H1 (cell line): Measurements from ENCODE around the gene IL16. TPM values are rescaled to one million over a fixed set of nuclear protein-coding genes. Genes with fewer than 3 reads are reported as not detected.

ENCODE experiments used
- CTCF ChIA-PET: fragments of 300-600 bp; sonication (Branson Sonifier 250); formaldehyde crosslinking; loops from one replicate; lab custom pipeline; 2021; ENCODE audit not compliant: partially characterized antibody; lab: Charles Lee
- POLR2A ChIA-PET: fragments of 300-600 bp; sonication (Branson Sonifier 250); formaldehyde crosslinking; loops from one replicate; lab custom pipeline; 2021; ENCODE audit warnings: inconsistent platforms; ENCODE audit not compliant: partially characterized antibody; lab: Charles Lee
- DNase-seq, 2 experiments: peaks; one replicate each; pipeline versions ENCODE4 v3.0.0 to v3.0.0-alpha.2; 2010 to 2022; ENCODE audit warnings: low spot score in 2 of 2, low read depth in 1 of 2, mixed read lengths in 1 of 2
- FAIRE-seq: peaks from 2 replicates; lab custom pipeline; 2011; peaks lifted over from hg19 to GRCh38; lab: Jason Lieb, UNC
- H2AFZ ChIP-seq: 2 replicates; pipeline ENCODE4 v1.8.1; 2012; ENCODE audit warnings: low read length, inconsistent platforms
- H2AK5ac ChIP-seq: 2 replicates; pipeline ENCODE4 v1.6.1; 2013; ENCODE audit warnings: low read depth, low read length
- H2BK120ac ChIP-seq: replicated peaks from 2 replicates; pipeline ENCODE3; 2013; ENCODE audit warnings: low read depth, low read length, inconsistent platforms
- H2BK12ac ChIP-seq: 2 replicates; pipeline ENCODE4 v1.6.1; 2013; ENCODE audit warnings: low read depth, low read length
- H2BK15ac ChIP-seq: 2 replicates; pipeline ENCODE4 v1.6.1; 2013; ENCODE audit warnings: low read length
- H2BK20ac ChIP-seq: 2 replicates; pipeline ENCODE4 v1.6.1; 2013; ENCODE audit warnings: low read length
- H2BK5ac ChIP-seq: 2 replicates; pipeline ENCODE4 v1.6.1; 2013; ENCODE audit warnings: low read depth, low read length
- H3K14ac ChIP-seq: 2 replicates; pipeline ENCODE4 v1.6.1; 2013; ENCODE audit warnings: inconsistent platforms; ENCODE audit not compliant: insufficient read length
- H3K18ac ChIP-seq: 2 replicates; pipeline ENCODE4 v1.6.1; 2013; ENCODE audit warnings: low read length; ENCODE audit errors: extremely low read depth
- H3K23ac ChIP-seq: 2 replicates; pipeline ENCODE4 v1.6.1; 2013; ENCODE audit warnings: inconsistent platforms; ENCODE audit not compliant: insufficient read length
- H3K23me2 ChIP-seq: 2 replicates; pipeline ENCODE4 v1.6.1; 2013; ENCODE audit warnings: low read depth, low read length
- H3K27ac ChIP-seq: 2 replicates; pipeline ENCODE4 v1.6.1; 2011; ENCODE audit warnings: low read depth, low read length, inconsistent platforms
- H3K27me3 ChIP-seq, 4 experiments: replicated peaks in 1 of 4; 1 replicate in 1 of 4; 2 replicates in 3 of 4; pipeline versions ENCODE4 v1.6.1 to v1.8.1; 2011 to 2013; ENCODE audit warnings: low read length in 3 of 4, mild to moderate bottlenecking in 3 of 4, inconsistent platforms in 2 of 4, mixed read lengths in 2 of 4, moderate library complexity in 1 of 4; ENCODE audit not compliant: control insufficient read depth in 3 of 4, insufficient read depth in 3 of 4; ENCODE audit errors: extremely low read depth in 1 of 4
- H3K36me3 ChIP-seq, 4 experiments: 2 replicates each; pipeline versions ENCODE4 v1.6.1 to v1.8.1; 2011 to 2013; ENCODE audit warnings: mild to moderate bottlenecking in 4 of 4, low read length in 3 of 4, moderate library complexity in 2 of 4, control low read depth in 1 of 4, inconsistent platforms in 1 of 4; ENCODE audit not compliant: insufficient read depth in 4 of 4, control insufficient read depth in 2 of 4
- H3K4ac ChIP-seq: replicated peaks from 2 replicates; pipeline ENCODE3; 2013; ENCODE audit warnings: low read length, low read depth, mixed read lengths, inconsistent platforms; ENCODE audit not compliant: insufficient read length
- H3K4me1 ChIP-seq, 4 experiments: replicated peaks in 1 of 4; 1 replicate in 1 of 4; 2 replicates in 3 of 4; pipeline versions ENCODE4 v1.6.1 to v1.8.1; 2011 to 2013; ENCODE audit warnings: low read length in 3 of 4, inconsistent platforms in 2 of 4, mixed read lengths in 1 of 4; ENCODE audit not compliant: insufficient read depth in 4 of 4, control insufficient read depth in 3 of 4
- H3K4me2 ChIP-seq, 2 experiments: 2 replicates each; pipeline versions ENCODE4 v1.6.1 to v1.8.1; 2011 to 2013; ENCODE audit warnings: low read depth in 2 of 2, low read length in 2 of 2, control low read depth in 1 of 2, inconsistent platforms in 1 of 2, mild to moderate bottlenecking in 1 of 2; ENCODE audit not compliant: insufficient read depth in 1 of 2
- H3K4me3 ChIP-seq, 4 experiments: fragments of 200-600, 300-600 bp in 1 of 4; sonication (generic), shearing (Covaris generic), sonication (Bioruptor Twin) in 1 of 4; 2 replicates each; pipeline versions ENCODE4 v1.5.1 to v1.8.1; 2011 to 2016; ENCODE audit warnings: low read length in 4 of 4, low read depth in 3 of 4, control low read depth in 2 of 4, inconsistent platforms in 2 of 4, mild to moderate bottlenecking in 2 of 4, mixed read lengths in 1 of 4, moderate library complexity in 1 of 4; ENCODE audit not compliant: insufficient read depth in 2 of 4; ENCODE audit errors: extremely low read depth in 1 of 4
- H3K56ac ChIP-seq: replicated peaks from 2 replicates; pipeline ENCODE3; 2013; ENCODE audit warnings: low read depth, mild to moderate bottlenecking, mixed read lengths, low read length, inconsistent platforms; ENCODE audit not compliant: insufficient read length
- H3K79me1 ChIP-seq: 2 replicates; pipeline ENCODE4 v1.6.1; 2013; ENCODE audit warnings: low read depth, low read length, control low read depth
- H3K79me2 ChIP-seq, 2 experiments: 2 replicates each; pipeline versions ENCODE4 v1.6.1 to v1.8.1; 2012 to 2013; ENCODE audit warnings: low read length in 2 of 2, mild to moderate bottlenecking in 2 of 2, inconsistent platforms in 1 of 2; ENCODE audit not compliant: insufficient read depth in 2 of 2, control insufficient read depth in 1 of 2
- H3K9ac ChIP-seq, 4 experiments: replicated peaks in 1 of 4; 1 replicate in 1 of 4; 2 replicates in 3 of 4; pipeline versions ENCODE4 v1.6.1 to v1.8.1; 2011 to 2013; ENCODE audit warnings: low read depth in 3 of 4, low read length in 3 of 4, control low read depth in 2 of 4, mild to moderate bottlenecking in 2 of 4, moderate library complexity in 2 of 4, inconsistent platforms in 1 of 4; ENCODE audit errors: extremely low read depth in 1 of 4
- H3K9me3 ChIP-seq, 2 experiments: 2 replicates each; pipeline versions ENCODE4 v1.6.1 to v1.8.1; 2012 to 2013; ENCODE audit warnings: mild to moderate bottlenecking in 2 of 2, moderate library complexity in 2 of 2, control low read depth in 1 of 2, inconsistent platforms in 1 of 2, low read depth in 1 of 2, low read length in 1 of 2, mixed read lengths in 1 of 2; ENCODE audit not compliant: insufficient read depth in 2 of 2
- H4K20me1 ChIP-seq, 2 experiments: replicated peaks in 1 of 2; 2 replicates each; pipeline versions ENCODE3 to v1.8.1; 2011 to 2013; ENCODE audit warnings: inconsistent platforms in 2 of 2, low read length in 2 of 2, mild to moderate bottlenecking in 1 of 2; ENCODE audit not compliant: insufficient read depth in 2 of 2, control insufficient read depth in 1 of 2
- H4K5ac ChIP-seq: 2 replicates; pipeline ENCODE4 v1.6.1; 2013; ENCODE audit warnings: low read length, low read depth, mixed read lengths, inconsistent platforms; ENCODE audit not compliant: insufficient read length
- H4K8ac ChIP-seq: 2 replicates; pipeline ENCODE4 v1.8.0; 2013; ENCODE audit warnings: mild to moderate bottlenecking, moderate library complexity, low read length, inconsistent platforms; ENCODE audit not compliant: insufficient read depth; ENCODE audit errors: extremely low read depth
- H4K91ac ChIP-seq: replicated peaks from 2 replicates; pipeline ENCODE3; 2013; ENCODE audit warnings: low read length, mixed read lengths, inconsistent platforms; ENCODE audit not compliant: insufficient read length
- CBX5 ChIP-seq: fragments of 300-800, 300-1000 bp; sonication (generic); IDR thresholded peaks from 2 replicates; pipeline ENCODE4 v1.7.1; 2016; ENCODE audit warnings: antibody characterized with exemption, low read length, low read depth
- NRF1 ChIP-seq: IDR thresholded peaks from 2 replicates; pipeline ENCODE4 v1.6.1; 2011; ENCODE audit warnings: mild to moderate bottlenecking, low read depth, low read length, improper control_type of control experiment
- POLR2AphosphoS5 ChIP-seq: IDR thresholded peaks from 2 replicates; pipeline ENCODE4 v1.6.1; 2011; ENCODE audit warnings: low read depth, low read length
- POU5F1 ChIP-seq: IDR thresholded peaks from 2 replicates; pipeline ENCODE4 v1.6.1; 2011; ENCODE audit warnings: low read depth, mild to moderate bottlenecking, low read length, moderate library complexity
- SIX5 ChIP-seq: IDR thresholded peaks from 2 replicates; pipeline ENCODE4 v1.6.1; 2011; ENCODE audit warnings: mild to moderate bottlenecking, low read depth, low read length
- TBP ChIP-seq: IDR thresholded peaks from 2 replicates; pipeline ENCODE4 v1.6.1; 2011; ENCODE audit warnings: low read depth, low read length, improper control_type of control experiment
- YY1 ChIP-seq: IDR thresholded peaks from 2 replicates; pipeline ENCODE4 v1.6.1; 2011; ENCODE audit warnings: low read depth, mild to moderate bottlenecking, low read length
- WGBS, 2 experiments: shearing (Covaris generic) in 1 of 2; methylation state at CpG; one replicate each; pipeline versions ENCODE4 v1.1.6 to v1.1.7; 2013 to 2015; ENCODE audit warnings: low lambda C conversion rate in 2 of 2, mixed read lengths in 2 of 2, inconsistent platforms in 1 of 2, low coverage in 1 of 2, missing lambda C conversion rate in 1 of 2; ENCODE audit not compliant: insufficient replicate concordance in 2 of 2, insufficient coverage in 1 of 2, insufficient read length in 1 of 2; ENCODE audit errors: extremely low coverage in 1 of 2, missing lambda C conversion rate in 1 of 2; 5-methylcytosine and 5-hydroxymethylcytosine counted together
- polyA plus RNA-seq, 7 experiments: library from polyadenylated mRNA; depleted of rRNA in 3 of 7; stranded (reverse) in 5 of 7; unstranded in 2 of 7; fragments of >200 nt in 5 of 7; fragments of 200-250 nt in 2 of 7; gene quantifications; 1 replicate in 5 of 7; 2 replicates in 1 of 7; 4 replicates in 1 of 7; pipeline versions ENCODE4 v1.2.1 to v1.2.3, GENCODE V29; 2011 to 2013; ENCODE audit warnings: missing spikeins in 2 of 7, mixed read lengths in 2 of 7
- total RNA-seq: library from RNA; stranded (reverse); fragmentation: NEBNext Ultra II Directional; extraction: Animal tissue kit (Norgen Biotek cat#: 25700); gene quantifications from 2 replicates; pipeline ENCODE4 v1.2.1, GENCODE V29; 2021

Gene IL16
- total and polyA plus RNA-seq, 2 of the 8 experiments (the other 6 are each of a cell fraction or from before 2014, with no cell fraction given): 0.03 to 0.09 TPM

- Histone ChIP-seq H3K9me3 (peaks cover 6 to 12% of the 10 kb centered on the region in 2 experiments; a peak in 2 of 4 replicates), H3K4me3 (no peak overlapping the region), H2BK120ac (no peak overlapping the region), H3K23ac (no peak overlapping the region), H3K9ac (no peak overlapping the region), H2BK20ac (no peak overlapping the region), H2AFZ (no peak overlapping the region), H4K8ac (no peak overlapping the region), H3K27me3 (no peaks in the 10 kb centered on the region), H2BK15ac (no peak overlapping the region), H3K4me1 (no peaks in the 10 kb centered on the region), H3K56ac (no peak overlapping the region), H3K14ac (no peak overlapping the region), H2BK12ac (no peak overlapping the region), H3K23me2 (no peaks in the 10 kb centered on the region), H3K27ac (no peak overlapping the region), H3K4ac (no peak overlapping the region), H3K18ac (no peak overlapping the region), H4K5ac (no peak overlapping the region), H3K36me3 (no peaks in the 10 kb centered on the region), H3K79me2 (no peaks in the 10 kb centered on the region), H3K79me1 (no peaks in the 10 kb centered on the region), H4K20me1 (no peaks in the 10 kb centered on the region), H4K91ac (no peak overlapping the region), H3K4me2 (no peak overlapping the region), H2AK5ac (no peak overlapping the region), H2BK5ac (no peak overlapping the region)
- no peak for TF ChIP-seq SIX5
- no peak for TF ChIP-seq POU5F1
- TF ChIP-seq CBX5: no peak
- TF ChIP-seq TBP: no peak
- no peak for TF ChIP-seq YY1
- TF ChIP-seq POLR2AphosphoS5: no peak
- no peak for TF ChIP-seq NRF1
- CTCF ChIA-PET: interaction anchor here (1.8 to 6.6 kb wide), 4 partner anchors 11 to 122 kb away, joined by 5 to 94 read pairs (median 18); no protein-coding TSS in a partner anchor
- POLR2A ChIA-PET: no interaction called here
- WGBS, 2 experiments: 91% methylated on average over 2 of the region's 2 CpGs; no CpG with 5 or more reads in 1 of the 2 experiments
- DNase-seq: no peak
- no peak for FAIRE-seq
Measured at GRCh38 chr15:81277851-81278250, 81.2 kb downstream of the IL16 start.
